Liver (tissue), 3 donors: ENCODE measurements around the gene RAVER2.

Source experiments
- CTCF ChIP-seq: fragments of 150-350 bp; IDR thresholded peaks from 2 replicates; pipeline ENCODE4 v1.5.1; 2017; ENCODE audit warnings: improper control_type of control experiment, low read depth, low read length; ENCODE audit not compliant: missing input control
- FOXA1 ChIP-seq: IDR thresholded peaks from 2 replicates; pipeline ENCODE4 v1.6.1; 2016; ENCODE audit warnings: antibody characterized with exemption
- JUND ChIP-seq, 2 donors: IDR thresholded peaks; 2 replicates each; pipeline ENCODE4 v1.6.1; 2016; ENCODE audit warnings: antibody characterized with exemption in 2 of 2
- RAD21 ChIP-seq, 2 donors: IDR thresholded peaks; 2 replicates each; pipeline ENCODE4 v1.6.1; 2016; ENCODE audit warnings: antibody characterized with exemption in 2 of 2, mild to moderate bottlenecking in 2 of 2
- TAF1 ChIP-seq: conservative IDR thresholded peaks from 2 replicates; pipeline ENCODE4 v1.6.1; 2016; ENCODE audit warnings: antibody characterized with exemption, mild to moderate bottlenecking
- donor health status: healthy.
- donor health status: healthy.

- TF ChIP-seq JUND (IDR thresholded peaks at IDR 0.05): no peak
- no peak for TF ChIP-seq FOXA1
- no peak for TF ChIP-seq TAF1
- TF ChIP-seq CTCF: no peak
- TF ChIP-seq RAD21 (IDR thresholded peaks at IDR 0.05): no peak
These were observed 6.0 kb downstream of the RAVER2 start for GRCh38 chr1:64750875-64751274.
